Measurements from ENCODE around the gene KIAA0753.

DNA sequence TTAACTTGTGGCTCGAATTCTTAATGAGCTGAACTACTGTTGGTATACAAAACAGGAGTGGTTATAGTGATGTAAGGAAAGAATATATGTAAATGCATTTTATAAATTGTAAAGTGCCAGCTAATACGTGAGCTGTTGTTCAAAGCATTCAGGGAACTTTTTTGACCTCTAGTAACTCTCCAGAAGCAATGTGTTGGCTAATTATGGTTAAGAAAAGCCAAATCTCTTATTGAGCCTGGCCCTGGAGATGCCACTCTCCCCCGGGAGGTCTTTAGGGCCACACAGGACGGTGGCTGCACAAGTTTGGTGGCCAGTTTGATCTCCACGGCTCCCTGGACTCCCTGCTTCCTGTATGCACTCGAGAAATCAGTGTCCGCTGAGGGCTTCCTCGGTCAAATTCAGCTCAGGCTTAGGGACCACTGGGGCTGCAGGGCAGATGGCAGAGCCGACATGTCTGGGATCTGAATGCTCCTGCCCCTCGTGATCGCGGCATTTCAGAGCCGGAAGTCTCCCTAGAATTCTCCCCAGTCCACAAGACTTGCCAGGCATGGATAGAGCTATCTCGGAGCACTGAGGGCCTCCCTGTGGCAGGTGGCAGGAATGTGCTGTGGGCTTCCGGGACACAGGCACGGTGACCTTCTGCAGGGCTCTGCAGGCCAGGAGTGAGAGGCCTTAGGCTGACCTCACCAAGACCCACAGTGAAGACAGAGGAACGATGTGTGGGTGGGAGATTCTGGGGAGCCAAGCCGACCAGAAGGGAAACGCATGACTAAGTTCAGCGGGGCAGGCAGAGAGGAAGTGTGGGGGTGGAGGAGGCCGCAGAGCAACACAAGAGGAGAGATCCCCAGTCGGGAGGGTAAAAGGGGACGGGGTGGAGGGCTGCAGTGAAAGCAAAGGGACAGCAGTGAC is 65.6 kb downstream of the KIAA0753 start:
- no peak for TF ChIP-seq POLR2A (IDR thresholded peaks at IDR 0.05)
- TF ChIP-seq, protein P1, sequence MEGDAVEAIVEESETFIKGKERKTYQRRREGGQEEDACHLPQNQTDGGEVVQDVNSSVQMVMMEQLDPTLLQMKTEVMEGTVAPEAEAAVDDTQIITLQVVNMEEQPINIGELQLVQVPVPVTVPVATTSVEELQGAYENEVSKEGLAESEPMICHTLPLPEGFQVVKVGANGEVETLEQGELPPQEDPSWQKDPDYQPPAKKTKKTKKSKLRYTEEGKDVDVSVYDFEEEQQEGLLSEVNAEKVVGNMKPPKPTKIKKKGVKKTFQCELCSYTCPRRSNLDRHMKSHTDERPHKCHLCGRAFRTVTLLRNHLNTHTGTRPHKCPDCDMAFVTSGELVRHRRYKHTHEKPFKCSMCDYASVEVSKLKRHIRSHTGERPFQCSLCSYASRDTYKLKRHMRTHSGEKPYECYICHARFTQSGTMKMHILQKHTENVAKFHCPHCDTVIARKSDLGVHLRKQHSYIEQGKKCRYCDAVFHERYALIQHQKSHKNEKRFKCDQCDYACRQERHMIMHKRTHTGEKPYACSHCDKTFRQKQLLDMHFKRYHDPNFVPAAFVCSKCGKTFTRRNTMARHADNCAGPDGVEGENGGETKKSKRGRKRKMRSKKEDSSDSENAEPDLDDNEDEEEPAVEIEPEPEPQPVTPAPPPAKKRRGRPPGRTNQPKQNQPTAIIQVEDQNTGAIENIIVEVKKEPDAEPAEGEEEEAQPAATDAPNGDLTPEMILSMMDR (IDR thresholded peaks at IDR 0.05), result no peak
